SIG-M5 treated with dmso at 0.1 percent for 504 hours (cell line): ENCODE data around the gene TMEM8B.

Experiments used
- DNase-seq: peaks from one replicate; lab custom pipeline; 2025; ENCODE audit not compliant: unreplicated experiment; lab: John Stamatoyannopoulos, UW

Gene TMEM8B

DNA sequence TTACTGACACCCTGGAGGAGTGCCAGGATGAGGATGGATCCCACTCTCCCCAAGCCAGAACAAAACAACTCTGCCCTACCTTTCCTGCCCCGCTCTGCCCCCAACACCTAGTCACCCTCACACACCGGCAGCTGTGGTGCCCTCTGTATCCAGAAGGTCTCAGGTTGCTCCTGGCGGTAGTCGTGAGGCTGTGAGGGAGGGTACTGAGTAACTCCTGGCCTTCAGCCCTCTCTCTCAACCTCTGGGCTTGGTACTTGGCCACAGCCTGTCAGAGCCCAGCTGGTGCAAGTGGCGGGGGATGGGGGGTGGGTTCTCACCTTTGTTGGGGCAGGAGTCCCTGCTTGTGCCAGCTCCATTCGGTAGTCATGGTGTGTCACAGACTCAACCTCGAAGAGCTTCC is 18.9 kb upstream of the TMEM8B start:
- no peak for DNase-seq

DNA sequence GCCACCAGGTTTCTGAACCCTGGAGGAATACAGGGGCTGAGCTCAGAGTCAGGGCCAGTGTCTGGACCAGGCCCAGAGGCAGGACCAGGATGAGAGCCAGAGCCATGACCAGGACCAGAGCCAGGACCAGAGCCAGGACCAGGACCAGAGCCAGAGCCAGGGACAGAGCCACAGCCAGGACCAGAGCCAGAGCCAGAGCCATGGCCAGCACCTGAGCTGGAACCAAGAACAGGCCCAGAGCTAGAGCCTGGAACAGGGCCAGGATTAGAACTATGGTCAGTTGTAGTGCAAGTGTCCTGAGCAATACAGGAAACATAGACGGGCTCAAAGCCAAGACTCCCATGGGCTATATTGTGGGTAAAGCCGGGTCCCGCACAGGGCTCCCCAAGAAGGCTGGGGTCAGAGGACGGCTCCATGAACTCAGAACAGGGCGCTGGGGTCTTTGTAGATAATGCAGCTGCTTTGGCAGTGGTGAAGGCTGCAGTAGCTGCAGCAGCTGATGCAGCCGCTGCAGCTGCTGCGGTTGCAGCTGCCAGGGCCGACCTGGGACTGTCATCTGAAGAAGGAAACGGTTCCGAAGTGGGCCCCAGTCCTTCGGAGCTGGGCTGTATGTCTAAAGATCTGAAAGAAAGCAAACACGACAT is 17.5 kb upstream of the TMEM8B start:
- no peak for DNase-seq

DNA sequence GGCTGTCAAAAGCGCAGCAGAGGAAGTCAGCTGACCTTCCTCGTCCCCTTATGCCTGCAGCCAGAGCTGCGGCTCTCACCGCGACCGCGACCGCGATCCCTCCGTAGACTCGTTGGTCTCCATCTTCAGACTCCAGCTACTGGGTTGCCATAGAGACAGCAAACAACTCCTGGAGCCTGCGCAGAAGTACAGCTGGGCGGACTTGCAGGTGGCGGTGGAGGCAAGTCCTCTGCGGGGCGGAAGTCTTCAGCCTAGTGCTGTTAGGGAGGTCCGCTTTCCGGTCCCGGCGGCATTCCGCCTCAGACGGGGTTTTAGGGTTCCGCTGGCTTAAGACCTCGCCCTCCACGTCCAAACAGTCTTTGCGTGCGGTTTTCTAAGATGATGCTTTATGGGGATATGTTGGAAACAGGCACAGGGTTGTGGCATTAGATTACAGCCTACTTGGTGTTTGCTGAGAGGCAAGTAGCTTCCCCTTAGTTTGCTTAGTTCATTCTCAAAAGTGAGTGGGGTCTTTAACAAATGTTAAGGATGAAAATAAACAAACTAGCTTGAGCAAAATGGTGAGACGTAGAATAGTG is 16.9 kb upstream of the TMEM8B start, which contains the start of gene SPAG8:
Gene SPAG8, minus strand, starts transcription at position 238 of the 578 bp plus-strand sequence. Its CDS starts 115 bp downstream, at position 123.
- DNase-seq = peak; percentile 97

DNA sequence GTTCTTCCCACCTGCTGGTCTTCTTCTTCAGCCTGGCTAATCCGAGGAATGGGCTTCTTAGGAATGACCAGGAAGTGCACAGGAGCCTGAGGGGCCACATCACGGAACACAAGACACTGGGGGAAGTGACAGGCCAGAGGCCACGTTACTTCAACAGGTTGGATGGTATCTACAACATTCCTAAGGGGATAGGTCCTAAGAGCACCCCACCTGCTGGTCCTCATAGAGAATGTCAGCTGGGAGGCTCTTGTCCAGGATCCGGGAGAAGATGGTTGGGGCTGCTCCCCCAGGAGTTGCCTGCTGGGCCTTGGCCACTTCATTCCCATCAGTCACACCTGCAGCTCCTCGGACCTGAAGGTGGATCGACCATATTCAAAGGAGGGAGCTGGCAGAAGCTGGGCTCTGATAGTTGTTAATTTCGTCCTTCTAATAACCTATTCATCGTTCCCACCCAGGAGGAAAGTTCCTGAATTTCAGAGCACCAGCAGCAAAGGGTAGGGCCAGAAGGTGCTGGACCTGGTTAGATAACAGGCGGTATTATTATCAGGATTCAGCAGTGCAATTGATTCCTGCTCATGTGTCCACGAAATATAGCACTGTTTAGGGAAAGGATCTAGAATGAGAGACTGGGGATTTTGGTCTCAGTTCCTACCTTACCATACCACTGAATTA is 15.5 kb upstream of the TMEM8B start:
- no peak for DNase-seq

DNA sequence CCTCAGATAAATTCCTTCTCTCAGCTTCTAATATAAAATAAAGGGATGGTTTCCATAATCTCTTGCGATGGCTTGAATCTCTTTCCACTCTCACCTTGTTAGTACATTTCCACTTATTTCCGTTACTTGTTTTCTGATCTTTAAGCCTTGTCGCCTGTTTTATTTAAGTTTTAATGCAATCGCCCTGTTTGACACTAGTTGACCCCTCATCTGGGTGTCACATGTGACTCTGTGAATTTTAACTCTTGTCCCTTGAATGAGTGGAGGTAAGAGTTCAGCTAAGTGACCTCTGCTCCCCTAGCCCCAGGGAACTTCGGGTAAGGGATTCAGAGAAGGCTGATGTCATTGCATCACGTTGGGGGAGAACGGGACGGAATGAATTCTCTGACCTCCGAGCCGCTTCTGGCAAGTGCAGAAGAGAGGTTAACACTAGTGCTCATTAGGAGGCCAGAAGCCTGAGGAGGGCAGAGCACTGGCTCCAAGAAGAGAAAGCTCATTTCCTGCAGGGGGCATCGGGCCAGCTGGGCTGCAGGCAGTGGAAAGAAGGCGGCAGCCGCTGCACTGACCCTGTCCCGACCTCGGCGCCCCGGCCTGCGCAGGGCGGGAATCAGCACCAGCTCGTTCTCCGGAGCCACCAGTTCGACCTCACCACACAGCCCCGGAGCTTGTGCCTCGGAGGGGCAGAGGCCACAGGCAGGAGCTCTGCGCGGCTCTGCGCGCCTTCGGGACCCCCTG is 14.8 kb upstream of the TMEM8B start:
- DNase-seq = peak; percentile 50

DNA sequence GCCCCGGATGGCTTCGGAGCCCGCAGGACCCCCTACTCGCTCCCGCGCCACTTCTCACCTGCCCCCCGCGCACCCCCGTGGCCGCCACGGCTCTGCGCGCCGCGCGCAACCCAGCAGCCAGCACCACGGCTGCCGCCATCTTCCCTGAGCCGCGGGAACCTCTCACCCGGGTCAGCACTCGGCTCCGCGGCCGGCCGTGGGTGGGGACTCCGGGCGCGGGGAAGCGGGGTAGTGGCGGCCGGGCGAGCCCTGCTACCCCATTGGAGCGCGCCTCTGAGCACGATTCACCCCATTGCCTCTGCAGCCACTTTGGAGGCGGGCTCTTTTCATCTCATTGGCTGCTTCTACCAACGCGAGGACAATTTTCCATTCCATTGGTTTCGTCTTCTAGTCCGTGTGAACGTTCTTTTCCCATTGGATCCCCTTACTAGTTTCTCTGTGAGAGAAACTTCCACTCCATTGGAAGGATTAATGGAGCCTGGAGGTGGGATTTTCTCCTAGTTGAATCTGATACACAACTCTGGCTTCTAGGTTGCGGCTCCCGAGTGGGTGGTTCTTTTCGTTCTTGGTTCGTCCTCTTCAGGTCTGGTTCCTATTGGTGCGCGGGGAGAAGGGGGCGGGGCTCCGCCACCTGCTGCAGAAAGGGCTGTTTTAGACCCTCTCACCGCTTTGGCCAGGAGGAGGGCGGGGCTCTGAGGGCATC is 14.0 kb upstream of the TMEM8B start, which contains the start of gene HINT2:
Gene HINT2, minus strand, starts transcription at position 202 of the 703 bp plus-strand sequence. Its CDS starts 63 bp downstream, at position 139.
- peak; percentile 98 for DNase-seq

DNA sequence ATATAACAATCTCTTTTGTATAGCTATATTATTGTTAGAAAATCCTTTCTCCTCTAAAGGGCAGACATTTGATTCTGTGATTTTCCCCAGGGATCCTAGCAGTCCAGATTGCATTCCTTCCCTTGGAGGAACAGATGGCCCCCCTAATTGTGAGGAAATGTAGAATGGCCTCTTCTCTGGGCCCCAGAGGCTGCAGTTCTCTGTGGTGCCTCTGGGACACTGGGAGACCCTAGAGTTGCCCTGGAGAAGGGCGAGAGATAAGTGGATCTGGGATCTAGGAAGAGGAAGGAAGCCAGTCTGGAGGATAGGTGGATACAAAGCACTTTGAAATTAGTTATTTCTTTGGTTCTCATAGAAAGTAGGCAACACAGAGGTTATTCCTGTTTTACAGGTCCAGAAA is 12.3 kb upstream of the TMEM8B start:
- no peak for DNase-seq

DNA sequence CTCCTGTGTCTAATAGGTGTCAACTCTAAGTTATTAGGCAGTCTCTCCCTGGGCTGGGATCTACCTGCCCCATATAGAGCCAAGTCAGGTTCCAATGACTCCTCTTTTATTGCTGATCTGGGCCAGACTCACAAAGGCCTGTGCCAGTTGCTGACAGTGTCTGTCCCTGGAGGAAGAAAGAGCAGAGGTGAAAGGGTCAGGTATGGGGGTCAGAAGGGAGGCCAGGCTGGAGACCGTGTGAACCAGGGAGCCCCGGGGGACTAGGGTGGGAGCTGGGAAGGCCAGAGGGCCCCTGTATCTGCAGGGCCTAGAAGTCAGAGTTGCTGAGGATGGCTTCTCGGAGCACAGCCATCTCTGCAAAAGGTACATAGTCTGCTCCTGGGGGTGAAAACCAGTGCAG is 10.7 kb upstream of the TMEM8B start:
- no peak for DNase-seq

DNA sequence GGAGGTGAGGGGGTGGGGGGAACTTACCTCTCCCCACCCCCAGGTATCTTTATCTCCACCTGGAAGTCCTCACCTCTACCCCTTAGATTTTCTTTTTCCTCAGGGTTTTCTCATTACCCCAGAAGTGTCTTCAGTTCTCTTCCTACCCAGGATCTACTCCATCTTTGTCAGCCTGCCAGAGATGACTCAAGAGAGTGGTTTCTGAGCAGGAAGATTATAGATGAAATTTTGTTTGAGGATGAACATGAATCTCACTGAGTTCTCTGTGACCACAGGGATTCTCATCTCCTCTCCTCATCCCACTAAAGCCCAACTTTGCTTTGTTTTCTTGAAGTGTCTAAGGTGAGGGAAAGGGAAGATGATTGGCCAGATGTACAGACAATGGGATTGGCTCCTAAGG is 9.0 kb upstream of the TMEM8B start:
- no peak for DNase-seq

DNA sequence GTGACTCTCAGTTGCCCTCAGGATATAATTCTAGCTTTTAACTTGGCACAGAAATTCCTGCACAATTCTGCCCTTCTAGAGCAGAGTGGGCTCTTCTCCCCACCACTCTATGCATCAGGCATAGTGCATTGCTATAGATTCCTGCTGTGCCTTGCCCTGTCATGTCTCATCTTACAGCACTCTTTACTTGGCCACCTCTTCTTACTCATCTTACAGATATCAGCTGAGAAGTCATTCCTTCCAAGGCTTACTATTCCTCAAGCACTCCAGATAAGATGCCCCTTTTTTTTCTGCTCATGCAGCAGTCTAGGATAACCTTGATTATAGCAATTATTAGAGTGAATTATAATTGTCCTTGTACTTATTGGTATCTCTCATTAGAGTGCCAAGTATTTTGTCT is 6.1 kb upstream of the TMEM8B start:
- DNase-seq = no peak

DNA sequence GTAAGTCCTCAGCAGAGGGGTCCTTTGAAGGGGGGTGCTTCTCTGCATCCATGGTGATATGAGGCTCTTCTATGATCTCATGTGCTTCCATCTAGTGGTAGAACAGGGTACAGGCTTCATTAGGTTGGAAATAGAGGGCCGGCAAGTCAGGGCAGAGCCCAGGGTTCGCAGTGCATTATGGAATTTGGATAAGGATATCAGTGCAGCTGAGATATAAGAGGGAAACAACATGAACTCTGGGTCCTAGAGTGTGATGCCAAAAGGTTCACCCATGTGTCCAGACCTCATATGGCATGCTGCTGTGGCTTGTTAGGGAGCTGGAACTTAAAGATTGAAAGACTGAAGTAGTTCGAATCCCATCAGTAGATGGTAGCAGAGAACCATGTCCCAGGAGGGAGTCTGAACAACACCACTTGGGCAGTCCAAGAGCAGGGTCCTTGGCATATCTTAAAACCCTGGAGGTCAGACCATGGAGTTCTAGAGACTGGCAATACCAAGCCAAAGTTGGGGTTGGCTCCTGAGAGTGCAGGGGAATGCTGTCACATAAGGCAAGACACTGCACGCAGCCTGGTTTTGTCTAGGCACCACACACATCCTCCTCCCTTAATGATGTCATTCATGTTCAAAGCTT is 2.8 kb upstream of the TMEM8B start:
- DNase-seq = peak; percentile 71

DNA sequence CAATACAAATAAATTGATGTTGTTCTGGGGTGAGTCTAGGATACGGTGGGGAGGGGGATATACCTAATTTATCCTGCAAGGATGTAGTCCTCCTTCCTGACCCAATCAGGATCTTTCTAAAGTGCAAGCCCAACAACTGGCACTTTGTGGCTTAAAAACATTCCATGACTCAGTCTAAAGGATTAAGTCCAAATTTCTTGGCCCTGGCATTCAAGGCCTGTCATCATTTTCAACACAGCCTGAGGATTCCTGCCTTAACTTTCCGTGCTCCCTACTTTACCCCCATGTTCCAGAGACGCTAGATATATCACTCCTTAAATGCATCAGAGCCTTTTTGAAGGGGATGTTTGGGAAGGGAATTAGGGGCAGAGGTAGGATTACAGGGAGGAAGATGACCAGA is 1.5 kb upstream of the TMEM8B start:
- no peak for DNase-seq

DNA sequence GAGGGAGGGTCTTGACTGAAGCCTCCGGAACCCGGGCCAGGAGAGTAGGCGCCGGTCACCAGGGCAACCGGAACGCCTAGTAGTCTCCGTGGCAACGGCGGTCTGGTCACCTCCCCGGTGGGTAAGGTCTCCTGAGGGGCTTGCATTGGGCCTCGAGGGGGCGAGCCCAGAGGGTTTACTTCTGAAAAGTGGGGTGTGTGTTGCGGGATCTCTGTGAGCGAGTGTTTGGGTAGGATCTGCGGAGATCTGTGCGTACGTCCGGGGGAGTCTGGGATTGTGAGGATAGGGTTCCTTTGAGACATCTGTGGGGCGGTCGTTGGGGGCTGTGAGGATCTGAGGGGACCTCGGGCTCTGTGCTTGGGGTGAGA is 328 bp upstream of the TMEM8B start, which contains the start of gene FAM221B:
Gene FAM221B, minus strand, starts transcription at position 17 of the 368 bp plus-strand sequence. CDS start 2,571 bp downstream, outside the sequence.
- DNase-seq = no peak

DNA sequence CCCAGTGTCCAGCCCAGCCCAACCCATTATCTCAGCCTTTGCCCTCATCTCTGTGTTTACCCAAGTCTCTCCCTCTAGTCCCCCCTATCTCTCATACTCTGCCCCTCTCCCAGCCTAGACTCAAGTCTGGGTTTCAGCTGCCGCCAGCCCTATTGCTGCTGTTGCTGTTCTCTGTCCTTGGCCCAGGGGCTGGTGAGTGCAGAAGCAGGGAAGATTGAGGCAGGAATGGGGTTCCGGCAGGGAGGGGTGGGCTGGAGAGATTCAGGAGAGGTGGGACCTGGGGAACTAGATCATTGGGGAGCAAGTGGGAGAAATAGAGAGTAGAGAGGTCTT is 702 bp downstream of the TMEM8B start:
- DNase-seq = no peak

DNA sequence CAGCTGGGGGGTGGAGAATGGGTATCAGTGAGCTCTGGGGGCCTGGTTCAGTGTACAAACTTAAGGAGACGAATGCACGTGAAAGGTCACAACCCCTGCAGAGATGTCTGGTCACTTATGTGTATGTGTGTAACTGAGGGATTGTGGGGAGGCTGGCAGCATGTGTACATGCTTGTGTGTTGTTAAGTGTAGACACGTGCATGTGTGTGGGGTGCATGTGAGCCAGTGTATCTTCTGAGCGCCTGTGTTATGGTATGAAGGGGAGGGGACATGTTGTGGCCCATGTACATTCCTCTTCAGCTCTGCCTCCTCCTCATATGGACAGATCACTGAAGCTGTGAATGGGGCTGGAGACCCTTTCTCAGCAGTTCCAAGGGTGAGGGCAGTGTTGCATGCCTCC is 2.0 kb downstream of the TMEM8B start:
- DNase-seq = no peak

DNA sequence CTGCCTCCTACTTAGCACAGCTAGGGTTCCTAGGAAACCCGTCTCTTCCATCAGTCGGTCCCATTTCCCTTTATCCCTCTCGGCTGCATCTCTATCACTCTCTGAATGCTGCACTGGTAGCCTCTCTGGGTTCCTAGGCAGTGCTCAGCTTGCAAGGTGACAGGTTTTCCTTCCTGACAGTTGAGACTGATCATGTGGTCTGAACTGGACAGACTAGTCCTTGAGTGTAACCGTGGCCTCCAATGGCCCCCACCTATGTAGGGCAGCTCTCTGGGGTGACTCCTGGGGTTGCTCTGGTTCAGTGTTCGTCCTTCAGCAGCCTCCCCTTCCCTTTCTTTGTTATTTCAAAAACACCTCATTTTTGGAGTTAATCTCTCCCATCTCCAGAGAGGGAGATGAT is 3.8 kb downstream of the TMEM8B start:
- DNase-seq = no peak

DNA sequence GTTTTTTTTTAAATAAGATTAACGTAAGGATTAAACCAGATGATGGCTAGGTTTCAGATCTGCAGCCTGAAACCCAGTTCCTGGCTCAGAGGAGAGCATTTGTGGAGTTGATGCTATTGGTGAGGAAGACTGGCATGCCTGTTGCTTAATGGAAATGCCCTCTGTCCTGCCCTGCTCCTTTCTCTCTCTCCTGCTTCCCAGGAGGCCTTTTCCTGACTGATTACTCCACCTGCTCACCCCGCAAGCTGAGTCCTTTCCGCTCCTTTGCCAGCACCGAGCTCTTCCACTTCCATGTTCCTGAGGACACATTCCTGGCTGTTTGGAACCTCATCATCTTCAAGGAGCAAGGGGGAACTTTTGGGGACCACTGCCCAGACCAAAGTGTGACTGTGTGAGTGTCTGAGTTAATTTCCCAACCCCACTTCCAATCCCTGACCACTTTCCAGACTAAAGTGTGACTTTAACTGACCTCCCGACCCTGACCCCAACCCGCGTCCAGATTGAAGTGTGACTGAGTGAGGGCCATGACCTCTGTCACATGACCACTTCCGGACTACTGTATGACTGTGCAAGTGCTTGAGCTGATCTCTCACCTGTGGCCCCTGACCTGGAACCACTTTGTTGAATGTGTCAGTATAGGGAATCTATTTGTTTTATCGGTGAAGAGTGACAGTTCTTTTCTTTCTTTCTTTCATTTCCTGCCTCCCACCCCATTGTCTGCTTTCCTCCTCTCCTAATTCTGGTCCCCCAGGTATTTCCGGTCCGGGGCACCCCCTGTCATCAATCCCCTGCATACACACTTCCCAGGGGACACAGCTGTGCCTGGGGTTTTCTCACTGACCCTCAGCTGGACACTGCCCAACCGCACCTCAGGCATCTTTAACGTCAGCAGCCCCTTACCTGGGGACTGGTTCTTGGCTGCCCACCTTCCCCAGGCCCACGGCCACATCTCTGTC is 5.5 kb downstream of the TMEM8B start:
- no peak for DNase-seq

DNA sequence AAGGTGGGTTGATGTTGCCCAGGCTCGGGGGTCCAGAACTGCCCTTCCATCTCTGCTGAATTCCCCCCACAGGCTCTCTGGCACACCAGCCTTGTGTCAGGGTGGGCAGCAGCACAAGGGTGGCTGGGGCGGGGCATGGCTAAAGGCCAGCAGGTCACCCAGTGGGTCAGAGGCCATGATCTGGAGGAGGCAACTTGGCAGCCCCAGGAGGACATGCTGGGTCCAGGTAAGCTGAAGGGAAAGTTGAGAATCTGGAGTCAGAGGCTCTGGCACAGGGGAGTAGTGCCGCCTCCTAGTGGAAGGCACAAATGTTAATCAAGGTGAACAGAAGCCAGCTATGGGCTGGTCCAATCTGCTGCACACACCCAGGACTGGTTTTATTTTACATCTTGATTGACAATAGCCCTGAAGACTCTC is 6.2 kb downstream of the TMEM8B start:
- no peak for DNase-seq

DNA sequence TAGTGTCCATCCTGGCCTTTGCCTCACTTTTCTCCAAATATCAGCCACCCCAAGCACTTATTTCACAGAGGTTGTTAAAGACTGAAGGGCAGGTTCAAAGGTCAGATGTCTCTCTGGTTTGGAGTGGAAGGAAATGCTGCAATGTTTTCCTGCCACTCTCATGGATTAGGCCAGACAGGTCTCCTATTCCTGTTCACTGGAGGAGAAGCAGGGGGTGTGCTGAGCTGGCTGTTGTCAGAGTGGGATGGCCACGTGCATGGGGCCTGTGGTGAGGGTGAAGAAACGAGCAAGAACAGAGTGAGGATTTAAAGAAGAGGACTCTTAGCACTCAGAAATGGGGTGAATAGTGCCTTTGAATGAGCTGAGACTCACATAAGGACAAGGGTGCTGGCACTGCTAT is 6.7 kb downstream of the TMEM8B start:
- no peak for DNase-seq

DNA sequence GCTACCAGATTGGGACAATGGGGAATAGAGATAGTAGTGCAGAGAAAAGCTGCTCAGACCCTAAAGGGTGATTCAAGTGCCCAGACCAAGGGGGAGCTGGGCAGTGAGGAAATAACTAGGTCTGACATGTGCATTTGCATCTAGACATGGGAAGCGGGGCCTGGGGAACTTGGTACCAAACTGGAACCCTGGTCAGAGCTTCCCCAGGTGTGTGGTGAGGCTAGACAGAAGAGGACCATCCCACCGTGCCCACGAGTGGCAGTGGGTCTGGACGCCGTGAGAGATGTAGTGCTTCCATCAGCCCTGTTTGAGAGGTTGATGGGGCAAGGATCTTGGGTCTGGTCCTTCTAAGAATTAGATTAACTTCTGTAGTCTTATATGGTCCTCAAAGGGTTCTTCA is 7.6 kb downstream of the TMEM8B start:
- DNase-seq = no peak
